HepG2 (cell line): ENCODE data around the gene CSTB. TPM values are rescaled to one million over a fixed set of nuclear protein-coding genes. Genes with fewer than 3 reads are reported as not detected.
A peak's percentile ranks its signal among the peaks of the same experiment; 100 is the strongest.

Experiments used
- ATAC-seq: fragments of 200-7000 bp; cut with Tn5 transposase; 3 replicates; pipeline ENCODE4 v1.9.1; 2020; ENCODE audit warnings: mild to moderate bottlenecking, moderate library complexity
- BruUV-seq: library from RNA; stranded (reverse); fragments of 400-500 nt; replicated peaks from 2 replicates; lab custom pipeline; 2021; lab: Mats Ljungman, UMichigan
- CTCF ChIA-PET: fragments of 300-600 bp; formaldehyde crosslinking; extraction: SDS; loops from one replicate; lab custom pipeline; 2021; ENCODE audit warnings: low total read pairs, inconsistent platforms, low intra/inter-chr PET ratio; lab: Yijun Ruan, JAX
- POLR2A ChIA-PET: fragments of 350-600 bp; sonication (Branson Sonifier 250); formaldehyde crosslinking; loops from one replicate; lab custom pipeline; 2020; ENCODE audit warnings: antibody characterized with exemption, inconsistent platforms; lab: Yijun Ruan, JAX
- DNase-seq: peaks from one replicate; pipeline ENCODE4 v3.0.0-alpha.2; 2015; ENCODE audit warnings: low spot score
- FAIRE-seq: peaks from 3 replicates; lab custom pipeline; 2011; peaks lifted over from hg19 to GRCh38; lab: Jason Lieb, UNC
- H2AFZ ChIP-seq: one replicate; pipeline ENCODE4 v1.6.1; 2011; ENCODE audit warnings: low read length, inconsistent platforms
- H3K27ac ChIP-seq: fragments of 300-600 bp; 3 replicates; pipeline ENCODE4 v1.8.0; 2011; ENCODE audit warnings: mixed run types, mild to moderate bottlenecking, mixed read lengths, low read length, inconsistent platforms; ENCODE audit not compliant: insufficient read depth; ENCODE audit errors: extremely low read length
- H3K27me3 ChIP-seq, 2 experiments: fragments of 200-600 bp in 1 of 2; 2 replicates in 1 of 2; 3 replicates in 1 of 2; pipeline versions ENCODE4 v1.6.0 to v1.8.0; 2011; ENCODE audit warnings: low read length in 2 of 2, mild to moderate bottlenecking in 2 of 2, moderate library complexity in 2 of 2, inconsistent platforms in 1 of 2; ENCODE audit not compliant: insufficient read depth in 2 of 2, control insufficient read depth in 1 of 2
- H3K36me3 ChIP-seq, 2 experiments: fragments of 200-600 bp in 1 of 2; replicated peaks in 1 of 2; 2 replicates in 1 of 2; 3 replicates in 1 of 2; pipeline versions ENCODE4 v1.5.1 to v1.8.0; 2011; ENCODE audit warnings: low read length in 2 of 2, inconsistent platforms in 1 of 2; ENCODE audit not compliant: insufficient read depth in 2 of 2, control insufficient read depth in 1 of 2
- H3K4me1 ChIP-seq: 2 replicates; pipeline ENCODE4 v1.5.1; 2012; ENCODE audit warnings: low read length, inconsistent platforms; ENCODE audit not compliant: insufficient read depth
- H3K4me2 ChIP-seq: 2 replicates; pipeline ENCODE4 v1.6.0; 2011; ENCODE audit warnings: low read depth, low read length, inconsistent platforms
- H3K4me3 ChIP-seq, 3 experiments: fragments of 200-600 bp in 1 of 3; sonication (generic), shearing (Covaris generic) in 1 of 3; replicated peaks in 1 of 3; 2 replicates each; pipeline ENCODE4 v1.5.1; 2011 to 2016; ENCODE audit warnings: low read length in 3 of 3, inconsistent platforms in 2 of 3, low read depth in 2 of 3, mild to moderate bottlenecking in 2 of 3, control low read depth in 1 of 3, mixed read lengths in 1 of 3; ENCODE audit not compliant: insufficient read depth in 1 of 3
- H3K79me2 ChIP-seq: one replicate; pipeline ENCODE4 v1.6.1; 2011; ENCODE audit warnings: low read length, inconsistent platforms; ENCODE audit not compliant: insufficient read depth
- H3K9ac ChIP-seq: 2 replicates; pipeline ENCODE4 v1.6.0; 2011; ENCODE audit warnings: mild to moderate bottlenecking, low read depth, low read length, inconsistent platforms; ENCODE audit not compliant: insufficient read depth
- H3K9me3 ChIP-seq: 2 replicates; pipeline ENCODE4 v1.5.1; 2012; ENCODE audit warnings: mild to moderate bottlenecking, low read length
- H4K20me1 ChIP-seq: 2 replicates; pipeline ENCODE4 v1.6.0; 2011; ENCODE audit warnings: inconsistent platforms, mild to moderate bottlenecking, low read length, moderate library complexity; ENCODE audit not compliant: insufficient read depth
- ATF7 ChIP-seq, 2 experiments: fragments of 450-650 bp in 1 of 2; sonication (generic) in 1 of 2; formaldehyde crosslinking in 1 of 2; IDR thresholded peaks; 2 replicates each; pipeline versions ENCODE4 v1.4.0 to v1.6.1; 2016 to 2020; ENCODE audit warnings: antibody characterized with exemption in 1 of 2, mild to moderate bottlenecking in 1 of 2, missing genetic modification reagents in 1 of 2
- MIER3 ChIP-seq: IDR thresholded peaks from 2 replicates; pipeline ENCODE4 v1.6.1; 2016; ENCODE audit warnings: missing compliant biosample characterization, borderline replicate concordance
- PPARG ChIP-seq: conservative IDR thresholded peaks from 2 replicates; pipeline ENCODE4 v1.6.1; 2016; ENCODE audit warnings: missing biosample characterization, missing genetic modification reagents
- PREB ChIP-seq: sonication (generic); formaldehyde crosslinking; IDR thresholded peaks from 2 replicates; pipeline ENCODE4 v1.4.0; 2020; ENCODE audit warnings: missing genetic modification reagents
- RXRB ChIP-seq: IDR thresholded peaks from 2 replicates; pipeline ENCODE4 v1.6.1; 2016; ENCODE audit warnings: borderline replicate concordance, missing genetic modification reagents, missing compliant biosample characterization
- SAP130 ChIP-seq: IDR thresholded peaks from 2 replicates; pipeline ENCODE4 v1.6.1; 2016; ENCODE audit warnings: low read depth
- SP4 ChIP-seq: sonication (generic); formaldehyde crosslinking; IDR thresholded peaks from 2 replicates; pipeline ENCODE4 v1.8.1; 2023; ENCODE audit warnings: mild to moderate bottlenecking, missing genetic modification reagents
- TMF1 ChIP-seq: sonication (generic); formaldehyde crosslinking; IDR thresholded peaks from 2 replicates; pipeline ENCODE4 v1.8.1; 2022; ENCODE audit warnings: low read depth, missing genetic modification reagents
- ZBTB38 ChIP-seq: sonication (generic); formaldehyde crosslinking; IDR thresholded peaks from 2 replicates; pipeline ENCODE4 v1.5.1; 2020; ENCODE audit warnings: mild to moderate bottlenecking, missing genetic modification reagents
- ZNF687 ChIP-seq: sonication (generic); formaldehyde crosslinking; IDR thresholded peaks from 2 replicates; pipeline ENCODE4 v1.5.1; 2020; ENCODE audit warnings: mild to moderate bottlenecking, missing genetic modification reagents, moderate library complexity
- WGBS: methylation state at CpG from one replicate; pipeline ENCODE4 v1.1.6; 2017; ENCODE audit warnings: low lambda C conversion rate; 5-methylcytosine and 5-hydroxymethylcytosine counted together
- in situ Hi-C: cut with HindIII; loops from 2 replicates; pipeline ENCODE4 v1.10.0; 2017; ENCODE audit warnings: low pct_unique_long_range_greater_than_20kb; ENCODE audit not compliant: extremely low pct_ligation_motif_present
- intact Hi-C: fragments of 100-400 bp; cut with micrococcal nuclease; formaldehyde crosslinking; loops from one replicate; pipeline ENCODE4 v1.10.0; 2022; ENCODE audit not compliant: unreplicated experiment
- polyA plus RNA-seq, 8 experiments: library from polyadenylated mRNA; depleted of rRNA in 3 of 8; stranded (reverse) in 7 of 8; unstranded in 1 of 8; fragments of >200 nt; fragmentation: Illumina TruSeq in 4 of 8; extraction: Trizol in 4 of 8; gene quantifications; 2 replicates each; pipeline versions ENCODE4 v1.2.1 to v1.2.3, GENCODE V29; 2011 to 2016; ENCODE audit warnings: low read depth in 4 of 8, missing spikeins in 1 of 8, mixed read lengths in 1 of 8; ENCODE audit not compliant: insufficient read depth in 1 of 8
- total RNA-seq, 5 experiments: library from RNA; depleted of rRNA; stranded (reverse); fragments of >200 nt; fragmentation: Illumina TruSeq; extraction: Trizol; gene quantifications; 2 replicates each; pipeline ENCODE4 v1.2.3, GENCODE V29; 2016; ENCODE audit warnings: low read depth in 1 of 5

CSTB gene
- total and polyA plus RNA-seq, 2 of the 13 experiments (the other 11 are each of a cell fraction or from before 2014, with no cell fraction given), result 11.7 to 94.1 TPM

GRCh38 chr21:43778469-43779335 is 2.6 kb upstream of the CSTB start:
- H3K9me3 ChIP-seq, result no peaks in the 10 kb centered on the region
- H3K9ac ChIP-seq, result peak overlapping the region; percentile 9; the same call in 1 of the 2 replicates
- ChIA-PET POLR2A (interaction anchor here (1.7 kb wide), 1 partner anchor 50 kb away, joined by 7 read pairs; no protein-coding TSS in a partner anchor), CTCF (no interaction called here)
- no peaks in the 10 kb centered on the region for H3K27me3 ChIP-seq
- peak overlapping the region; percentile 19 for H3K27ac ChIP-seq
- TF ChIP-seq PREB, result no peak
- TF ChIP-seq PPARG (CRISPR knock-in tag), result 0 out of 2 replicates have a peak, but pooled peaks have one; percentile 52
- no peak for TF ChIP-seq TMF1 (CRISPR knock-in tag)
- TF ChIP-seq MIER3, result no peak
- peak; percentile 18; the same call in 1 of the 2 replicates for TF ChIP-seq ZBTB38 (CRISPR knock-in tag)
- TF ChIP-seq RXRB (CRISPR knock-in tag), result 0 out of 2 replicates have a peak, but pooled peaks have one; percentile 9
- peak; percentile 69 for TF ChIP-seq ZNF687
- TF ChIP-seq SP4 (CRISPR knock-in tag), result peak; percentile 42; the same call in 1 of the 2 replicates
- 0 out of 2 replicates have a peak, but pooled peaks have one; percentile 5 for TF ChIP-seq SAP130 (CRISPR knock-in tag)
- TF ChIP-seq ATF7 (IDR thresholded peaks at IDR 0.05), result no peak
- TF ChIP-seq ATF7 (CRISPR knock-in tag; IDR thresholded peaks at IDR 0.05), result 0 out of 2 replicates have a peak, but pooled peaks have one; percentile 7
- ATAC-seq, result no peak
- 13% methylated on average over 17 of the region's 20 CpGs for WGBS
- no peak overlapping the region for H2AFZ ChIP-seq
- in situ Hi-C loops (no loop called here), intact Hi-C loops (loop anchor here (10.0 kb wide), 1 partner anchor 74 kb away; no protein-coding TSS in a partner anchor)
- peaks cover 83% of the 10 kb centered on the region for H3K4me1 ChIP-seq
- H3K79me2 ChIP-seq, result peaks cover 12% of the 10 kb centered on the region
- no peaks in the 10 kb centered on the region for H4K20me1 ChIP-seq
- H3K4me2 ChIP-seq, result peak overlapping the region; percentile 61
- H3K36me3 ChIP-seq, result peaks cover 3 to 6% of the 10 kb centered on the region in 2 experiments; a peak in 3 of 5 replicates
- no peak for FAIRE-seq
- peak overlapping the region; percentile 12 to 53 (median 30); a peak in 4 of 6 replicates for H3K4me3 ChIP-seq
- no TSS peak for BruUV-seq
- DNase-seq, result no peak
